Left lung (tissue), 10 donors: ENCODE measurements around the gene DNAH3. TPM values are rescaled to one million over a fixed set of nuclear protein-coding genes. Genes with fewer than 3 reads are reported as not detected.

ENCODE experiments used
- ATAC-seq: fragments of 200-7000 bp; cut with Tn5 transposase; one replicate; pipeline ENCODE4 v1.9.1; 2020; ENCODE audit warnings: moderate library complexity
- DNase-seq, 4 donors: peaks; one replicate each; pipeline ENCODE4 v3.0.0-alpha.2; 2013 to 2020
- H3K27ac ChIP-seq, 2 donors: fragments of 200-600 bp; sonication (generic) in 1 of 2; one replicate each; pipeline versions ENCODE4 v1.5.0 to v1.8.0; 2020 to 2021
- H3K27me3 ChIP-seq, 2 donors: fragments of 200-600 bp; sonication (generic) in 1 of 2; one replicate each; pipeline versions ENCODE4 v1.5.0 to v1.8.0; 2020 to 2021
- H3K36me3 ChIP-seq, 2 donors: fragments of 200-600 bp; sonication (generic) in 1 of 2; one replicate each; pipeline versions ENCODE4 v1.5.0 to v1.8.0; 2020 to 2021
- H3K4me1 ChIP-seq, 2 donors: fragments of 200-600 bp; one replicate each; pipeline ENCODE4 v1.8.0; 2021
- H3K4me3 ChIP-seq, 2 donors: fragments of 200-600 bp; sonication (generic) in 1 of 2; one replicate each; pipeline versions ENCODE4 v1.5.0 to v1.8.0; 2020 to 2021; ENCODE audit warnings: mild to moderate bottlenecking in 1 of 2
- H3K9me3 ChIP-seq, 2 donors: fragments of 200-600 bp; sonication (generic) in 1 of 2; one replicate each; pipeline versions ENCODE4 v1.5.0 to v1.8.0; 2020 to 2021
- intact Hi-C, 2 donors: fragments of 100-400 bp; cut with DNase I; formaldehyde crosslinking; loops; one replicate each; pipeline versions ENCODE4 v1.11.2 to v1.14.2; 2022
- polyA plus RNA-seq, 6 donors: library from polyadenylated mRNA; unstranded; fragments of 120-200 nt; gene quantifications; one replicate each; pipeline ENCODE4 v1.2.1, GENCODE V29; 2013; ENCODE audit not compliant: insufficient read length in 6 of 6
- total RNA-seq, 2 donors: library from RNA; stranded (reverse); fragmentation: NEBNext Ultra II Directional; extraction: Animal tissue kit (Norgen Biotek cat#: 25700); gene quantifications; one replicate each; pipeline ENCODE4 v1.2.1, GENCODE V29; 2021
- TF ChIP-seq, protein P1 (sequence below), 2 donors: fragments of 200-600 bp; sonication (generic) in 1 of 2; IDR thresholded peaks; one replicate each; pipeline versions ENCODE4 v1.5.0 to v1.8.0; 2021; ENCODE audit warnings: antibody characterized with exemption in 2 of 2
- donor health status: DM: no; HTN: yes; CAD: no.
- donor health status: DM: no; HTN: no; CAD: no.

The DNAH3 gene
- total and polyA plus RNA-seq, 8 donors, result 0.88 to 6.4 (median 3.2) TPM; not detected in 1

DNA sequence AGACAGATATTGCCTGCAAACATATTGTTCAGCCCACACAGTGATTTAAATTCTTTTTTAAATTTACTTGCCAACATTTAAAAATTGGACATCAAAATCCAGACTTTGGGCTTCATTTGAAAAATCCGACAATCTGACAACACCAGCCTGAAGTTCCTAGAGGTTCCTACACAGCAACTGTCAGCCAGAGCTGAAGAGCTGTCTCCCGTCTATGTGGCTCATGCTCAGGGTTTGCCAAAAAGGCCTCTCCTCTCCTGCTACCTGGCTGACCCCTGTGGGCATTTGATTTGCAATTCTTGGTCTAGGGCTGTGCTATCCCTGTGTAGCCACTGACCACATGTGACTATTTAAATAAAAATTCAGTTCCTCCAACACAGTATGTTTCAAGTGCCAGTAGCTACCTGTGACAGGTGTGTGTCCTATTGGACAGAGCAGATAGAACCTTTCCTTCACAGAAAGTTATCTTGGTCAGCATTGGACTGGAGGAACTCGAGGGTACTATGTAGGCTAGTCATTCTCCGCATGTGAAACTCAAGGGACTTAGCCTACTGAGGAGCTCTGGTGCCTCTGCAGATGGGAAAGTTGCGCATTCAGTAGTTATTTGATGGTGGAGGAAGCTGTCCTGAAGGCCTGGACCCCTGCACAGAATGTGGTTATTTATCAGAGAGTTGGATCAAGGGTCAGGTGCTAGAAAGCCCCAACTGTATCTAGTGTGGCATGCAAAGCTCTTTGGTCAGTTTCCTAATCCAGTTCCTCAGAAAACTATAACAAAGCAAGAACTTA is 247.3 kb downstream of the DNAH3 start:
- intact Hi-C loops, result no loop called here

DNA sequence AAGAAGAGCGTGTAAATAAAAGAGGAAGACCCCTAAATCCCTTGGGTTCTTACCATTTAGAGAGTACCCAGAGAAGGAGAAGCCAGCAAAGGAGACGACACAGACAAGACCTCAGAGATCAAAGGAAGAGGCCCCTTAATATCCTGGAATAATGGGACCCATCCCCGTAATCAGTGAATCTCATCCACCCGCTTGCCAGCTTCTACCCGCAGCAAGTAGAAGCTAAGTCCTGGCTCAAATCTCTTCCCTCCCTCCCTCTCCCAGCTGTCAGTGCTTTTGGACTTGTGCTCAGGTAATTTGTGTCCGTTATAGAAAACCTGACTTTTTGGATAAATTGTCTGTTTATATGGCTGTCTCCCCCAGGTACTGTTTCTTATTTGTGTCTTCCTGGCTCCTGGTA is 248.2 kb downstream of the DNAH3 start:
- peaks cover 54 to 82% of the 10 kb centered on the region in 2 donors for H3K4me1 ChIP-seq
- H3K4me3 ChIP-seq, result peak overlapping the region in 1 of 2 donors; percentile 64
- H3K27ac ChIP-seq, result peak overlapping the region; percentile 97 to 98

More for the DNA sequence above, 247.3 kb downstream of the DNAH3 start:
- no peaks in the 10 kb centered on the region for H3K36me3 ChIP-seq
- no peak for DNase-seq
- H3K4me1 ChIP-seq, result peaks cover 47 to 82% of the 10 kb centered on the region in 2 donors
- no peak overlapping the region for H3K4me3 ChIP-seq
- no peaks in the 10 kb centered on the region for H3K27me3 ChIP-seq
- TF ChIP-seq, protein P1, sequence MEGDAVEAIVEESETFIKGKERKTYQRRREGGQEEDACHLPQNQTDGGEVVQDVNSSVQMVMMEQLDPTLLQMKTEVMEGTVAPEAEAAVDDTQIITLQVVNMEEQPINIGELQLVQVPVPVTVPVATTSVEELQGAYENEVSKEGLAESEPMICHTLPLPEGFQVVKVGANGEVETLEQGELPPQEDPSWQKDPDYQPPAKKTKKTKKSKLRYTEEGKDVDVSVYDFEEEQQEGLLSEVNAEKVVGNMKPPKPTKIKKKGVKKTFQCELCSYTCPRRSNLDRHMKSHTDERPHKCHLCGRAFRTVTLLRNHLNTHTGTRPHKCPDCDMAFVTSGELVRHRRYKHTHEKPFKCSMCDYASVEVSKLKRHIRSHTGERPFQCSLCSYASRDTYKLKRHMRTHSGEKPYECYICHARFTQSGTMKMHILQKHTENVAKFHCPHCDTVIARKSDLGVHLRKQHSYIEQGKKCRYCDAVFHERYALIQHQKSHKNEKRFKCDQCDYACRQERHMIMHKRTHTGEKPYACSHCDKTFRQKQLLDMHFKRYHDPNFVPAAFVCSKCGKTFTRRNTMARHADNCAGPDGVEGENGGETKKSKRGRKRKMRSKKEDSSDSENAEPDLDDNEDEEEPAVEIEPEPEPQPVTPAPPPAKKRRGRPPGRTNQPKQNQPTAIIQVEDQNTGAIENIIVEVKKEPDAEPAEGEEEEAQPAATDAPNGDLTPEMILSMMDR (IDR thresholded peaks at IDR 0.05), result no peak
- no peaks in the 10 kb centered on the region for H3K9me3 ChIP-seq
- H3K27ac ChIP-seq, result peak overlapping the region; percentile 97 to 98
- ATAC-seq, result no peak

DNA sequence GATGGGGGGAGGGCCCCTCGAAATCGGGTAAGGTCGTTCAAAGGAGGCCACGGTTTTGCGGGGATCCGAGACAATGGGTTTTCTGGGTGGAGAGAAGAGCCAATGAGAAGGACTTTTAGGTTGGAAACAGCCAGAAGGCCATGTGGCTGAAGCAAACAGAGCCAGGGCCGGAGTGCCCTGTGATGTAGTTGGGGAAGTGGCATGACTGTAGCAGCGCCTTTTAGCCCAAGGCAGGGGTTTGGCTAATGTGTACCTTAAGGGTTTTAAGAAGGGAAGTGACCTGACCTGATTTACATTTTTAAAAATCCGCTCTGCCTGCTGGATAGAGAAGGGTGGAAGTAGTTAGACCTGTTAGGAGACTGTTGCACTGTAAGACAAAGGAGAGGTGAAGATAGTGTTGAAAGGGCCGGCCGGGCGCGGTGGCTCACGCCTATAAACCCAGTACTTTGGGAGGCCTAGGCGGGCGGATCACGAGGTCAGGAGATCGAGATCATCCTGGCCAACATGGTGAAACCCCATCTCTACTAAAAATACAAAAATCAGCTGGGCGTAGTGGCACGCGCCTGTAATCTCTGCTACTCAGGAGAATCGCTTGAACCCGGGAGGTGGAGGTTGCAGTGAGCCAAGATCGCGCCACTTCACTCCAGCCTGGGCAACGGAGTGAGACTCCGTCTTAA is 249.1 kb downstream of the DNAH3 start:
- H3K9me3 ChIP-seq, result no peaks in the 10 kb centered on the region
- peak; percentile 52 for ATAC-seq
- peaks cover 49 to 82% of the 10 kb centered on the region in 2 donors for H3K4me1 ChIP-seq
- peak; percentile 61 to 84 (median 80) for DNase-seq
- intact Hi-C loops, result no loop called here
- TF ChIP-seq, protein P1 (IDR thresholded peaks at IDR 0.05), result no peak
- H3K4me3 ChIP-seq, result peak overlapping the region; percentile 64 to 68
- no peaks in the 10 kb centered on the region for H3K27me3 ChIP-seq
- H3K36me3 ChIP-seq, result no peaks in the 10 kb centered on the region
- peak overlapping the region; percentile 97 to 98 for H3K27ac ChIP-seq

More for the DNA sequence above, 248.2 kb downstream of the DNAH3 start:
- intact Hi-C loops, result no loop called here
- no peak for ATAC-seq
- DNase-seq, result no peak
- TF ChIP-seq, protein P1 (IDR thresholded peaks at IDR 0.05), result no peak
- no peaks in the 10 kb centered on the region for H3K27me3 ChIP-seq
- no peaks in the 10 kb centered on the region for H3K9me3 ChIP-seq
- no peaks in the 10 kb centered on the region for H3K36me3 ChIP-seq

DNA sequence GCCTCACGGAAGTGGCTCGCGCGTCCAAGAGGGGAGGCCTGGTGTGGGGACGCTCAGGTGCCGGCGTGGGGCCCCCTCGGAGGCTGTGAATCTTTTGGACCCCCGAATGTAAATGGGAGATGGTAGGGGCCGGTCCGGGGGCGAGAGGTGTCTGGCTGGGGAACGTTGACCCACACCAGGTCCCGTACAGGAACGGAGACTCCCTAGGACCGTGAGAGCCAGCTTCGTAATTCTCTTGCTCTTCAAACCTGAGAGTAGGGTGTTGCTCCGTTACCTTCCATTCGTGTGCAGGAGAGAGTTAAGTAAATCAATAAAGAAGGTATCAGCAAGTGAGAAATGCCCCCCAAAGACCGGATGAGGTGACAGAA is 249.6 kb downstream of the DNAH3 start:
- peak overlapping the region; percentile 97 to 98 for H3K27ac ChIP-seq
- no peaks in the 10 kb centered on the region for H3K9me3 ChIP-seq
- intact Hi-C loops, result no loop called here
- peak overlapping the region; percentile 64 to 68 for H3K4me3 ChIP-seq
- DNase-seq (no peak), ATAC-seq (peak; percentile 2)
- TF ChIP-seq, protein P1 (IDR thresholded peaks at IDR 0.05), result no peak
- H3K27me3 ChIP-seq, result no peaks in the 10 kb centered on the region
- H3K4me1 ChIP-seq, result peaks cover 43 to 82% of the 10 kb centered on the region in 2 donors
- H3K36me3 ChIP-seq, result peaks cover 0 to 4% of the 10 kb centered on the region in 2 donors
